ENCODE measurements around the gene KLHDC8B.
"Not testable (repeated sequence)": the region's sequence is repeated elsewhere in the genome, so short reads cannot be mapped to it uniquely, and the experiment has no call there.

GRCh38 chr3:49217108-49217507, 45.7 kb downstream of the KLHDC8B start:
- TF ChIP-seq EP300 (IDR thresholded peaks at IDR 0.05; ENCODE audit: low read depth); CTCF (IDR thresholded peaks at IDR 0.05): not testable (repeated sequence)
